ENCODE measurements around the gene CEACAM1.

DNA sequence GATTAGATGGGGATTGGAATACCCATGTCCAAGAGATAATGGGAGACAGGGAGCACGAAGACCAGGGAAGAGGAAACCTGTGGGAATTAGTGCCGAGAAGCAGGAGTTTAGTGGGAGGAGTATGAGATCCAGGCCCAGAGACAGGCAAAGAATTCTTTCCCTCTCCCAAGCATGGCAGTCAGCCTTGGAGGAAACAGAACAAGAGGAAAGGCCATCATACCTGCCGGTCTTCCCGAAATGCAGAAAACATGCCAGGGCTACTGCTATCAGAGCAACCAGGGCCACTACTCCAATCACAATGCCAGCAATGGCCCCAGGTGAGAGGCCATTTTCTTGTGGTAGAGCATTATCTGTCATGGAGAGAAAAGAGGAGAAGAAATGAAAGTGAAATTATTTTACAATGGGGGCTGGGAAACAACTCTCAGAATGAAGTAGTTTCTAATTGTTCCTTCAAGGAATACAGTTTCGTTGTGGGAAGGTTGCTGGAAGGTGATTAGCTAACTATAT, 16.1 kb downstream of the CEACAM1 start:
- TF ChIP-seq POLR2A (IDR thresholded peaks at IDR 0.05) = no peak
- TF ChIP-seq, protein P1, sequence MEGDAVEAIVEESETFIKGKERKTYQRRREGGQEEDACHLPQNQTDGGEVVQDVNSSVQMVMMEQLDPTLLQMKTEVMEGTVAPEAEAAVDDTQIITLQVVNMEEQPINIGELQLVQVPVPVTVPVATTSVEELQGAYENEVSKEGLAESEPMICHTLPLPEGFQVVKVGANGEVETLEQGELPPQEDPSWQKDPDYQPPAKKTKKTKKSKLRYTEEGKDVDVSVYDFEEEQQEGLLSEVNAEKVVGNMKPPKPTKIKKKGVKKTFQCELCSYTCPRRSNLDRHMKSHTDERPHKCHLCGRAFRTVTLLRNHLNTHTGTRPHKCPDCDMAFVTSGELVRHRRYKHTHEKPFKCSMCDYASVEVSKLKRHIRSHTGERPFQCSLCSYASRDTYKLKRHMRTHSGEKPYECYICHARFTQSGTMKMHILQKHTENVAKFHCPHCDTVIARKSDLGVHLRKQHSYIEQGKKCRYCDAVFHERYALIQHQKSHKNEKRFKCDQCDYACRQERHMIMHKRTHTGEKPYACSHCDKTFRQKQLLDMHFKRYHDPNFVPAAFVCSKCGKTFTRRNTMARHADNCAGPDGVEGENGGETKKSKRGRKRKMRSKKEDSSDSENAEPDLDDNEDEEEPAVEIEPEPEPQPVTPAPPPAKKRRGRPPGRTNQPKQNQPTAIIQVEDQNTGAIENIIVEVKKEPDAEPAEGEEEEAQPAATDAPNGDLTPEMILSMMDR (IDR thresholded peaks at IDR 0.05) = no peak

All from right lobe of liver (tissue), 4 donors.